ENCODE data around the gene MAP3K6. TPM values are rescaled to one million over a fixed set of nuclear protein-coding genes. Genes with fewer than 3 reads are reported as not detected.
"Not testable (repeated sequence)": the region's sequence is repeated elsewhere in the genome, so short reads cannot be mapped to it uniquely, and the experiment has no call there.

The MAP3K6 gene
- total RNA-seq, 1 donor from 2014 or later, result 149 TPM

DNA sequence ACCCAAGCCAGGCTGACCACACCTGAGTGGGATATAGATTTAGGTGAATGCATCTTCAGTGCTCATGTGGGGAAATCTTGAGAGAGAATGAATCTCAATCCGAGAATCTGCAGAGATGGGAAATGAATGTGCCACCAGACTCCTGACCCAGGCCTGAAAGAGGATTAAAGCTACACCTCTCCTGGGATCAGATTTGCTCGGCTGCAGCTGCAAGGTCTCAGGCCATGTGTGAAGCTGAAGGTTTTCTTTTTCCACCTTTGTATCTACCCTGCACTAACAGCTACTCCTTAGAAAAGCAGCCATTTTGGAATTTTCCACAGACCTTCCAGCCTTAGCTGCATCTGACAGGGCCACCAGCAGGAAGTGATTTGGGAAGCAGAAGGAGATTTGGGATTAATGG is 43.9 kb upstream of the MAP3K6 start:
- no peaks in the 10 kb centered on the region for H3K9me3 ChIP-seq
- no peak overlapping the region for H3K27ac ChIP-seq
- no peak overlapping the region for H3K4me3 ChIP-seq
- TF ChIP-seq POLR2AphosphoS5 (IDR thresholded peaks at IDR 0.05; ENCODE audit: insufficient read depth in 1 of 2, low read depth in 1 of 2) (no peak), POLR2A (IDR thresholded peaks at IDR 0.05) (no peak)
- TF ChIP-seq, protein P1, sequence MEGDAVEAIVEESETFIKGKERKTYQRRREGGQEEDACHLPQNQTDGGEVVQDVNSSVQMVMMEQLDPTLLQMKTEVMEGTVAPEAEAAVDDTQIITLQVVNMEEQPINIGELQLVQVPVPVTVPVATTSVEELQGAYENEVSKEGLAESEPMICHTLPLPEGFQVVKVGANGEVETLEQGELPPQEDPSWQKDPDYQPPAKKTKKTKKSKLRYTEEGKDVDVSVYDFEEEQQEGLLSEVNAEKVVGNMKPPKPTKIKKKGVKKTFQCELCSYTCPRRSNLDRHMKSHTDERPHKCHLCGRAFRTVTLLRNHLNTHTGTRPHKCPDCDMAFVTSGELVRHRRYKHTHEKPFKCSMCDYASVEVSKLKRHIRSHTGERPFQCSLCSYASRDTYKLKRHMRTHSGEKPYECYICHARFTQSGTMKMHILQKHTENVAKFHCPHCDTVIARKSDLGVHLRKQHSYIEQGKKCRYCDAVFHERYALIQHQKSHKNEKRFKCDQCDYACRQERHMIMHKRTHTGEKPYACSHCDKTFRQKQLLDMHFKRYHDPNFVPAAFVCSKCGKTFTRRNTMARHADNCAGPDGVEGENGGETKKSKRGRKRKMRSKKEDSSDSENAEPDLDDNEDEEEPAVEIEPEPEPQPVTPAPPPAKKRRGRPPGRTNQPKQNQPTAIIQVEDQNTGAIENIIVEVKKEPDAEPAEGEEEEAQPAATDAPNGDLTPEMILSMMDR (IDR thresholded peaks at IDR 0.05), result no peak
- intact Hi-C loops (cut with DNase I), result no loop called here
- no peak for DNase-seq (ENCODE audit: extremely low spot score in 2 of 2)
- H3K27me3 ChIP-seq, result no peaks in the 10 kb centered on the region
- peaks cover 16% of the 10 kb centered on the region for H3K4me1 ChIP-seq
- peaks cover 0 to 91% of the 10 kb centered on the region in 2 donors for H3K36me3 ChIP-seq

DNA sequence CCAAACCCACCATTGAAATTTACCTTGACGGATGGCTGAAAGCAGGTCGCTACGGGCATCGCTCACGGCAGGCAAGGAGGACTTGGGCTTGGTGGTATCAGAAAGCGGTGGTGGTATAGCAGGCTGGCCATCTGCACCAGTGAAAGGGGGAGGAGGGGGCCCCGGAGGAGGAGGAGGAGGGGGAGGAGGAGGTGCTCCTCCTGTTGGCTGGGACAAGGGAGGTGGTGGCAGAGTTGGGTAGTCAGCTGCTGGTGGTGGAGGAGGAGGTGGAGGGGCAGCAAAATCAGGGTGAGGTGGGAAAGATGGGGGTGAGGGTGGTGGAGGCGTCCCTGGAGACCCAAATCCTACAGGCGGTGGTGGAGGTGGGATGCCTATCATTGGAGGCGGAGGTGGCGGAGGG is 42.9 kb upstream of the MAP3K6 start:
- H3K27me3 ChIP-seq, result no peaks in the 10 kb centered on the region
- intact Hi-C loops (cut with DNase I), result loop anchor here (5.0 kb wide), 1 partner anchor 78 kb away; no protein-coding TSS in a partner anchor
- no peaks in the 10 kb centered on the region for H3K9me3 ChIP-seq
- H3K36me3 ChIP-seq, result peaks cover 0 to 82% of the 10 kb centered on the region in 2 donors
- no peak for DNase-seq (ENCODE audit: extremely low spot score in 2 of 2)
- H3K27ac ChIP-seq, result no peak overlapping the region
- H3K4me3 ChIP-seq, result no peak overlapping the region
- peaks cover 26% of the 10 kb centered on the region for H3K4me1 ChIP-seq
- no peak for TF ChIP-seq POLR2AphosphoS5 (IDR thresholded peaks at IDR 0.05; ENCODE audit: insufficient read depth in 1 of 2, low read depth in 1 of 2)
- TF ChIP-seq, protein P1 (IDR thresholded peaks at IDR 0.05), result no peak
- no peak for TF ChIP-seq POLR2A (IDR thresholded peaks at IDR 0.05)

DNA sequence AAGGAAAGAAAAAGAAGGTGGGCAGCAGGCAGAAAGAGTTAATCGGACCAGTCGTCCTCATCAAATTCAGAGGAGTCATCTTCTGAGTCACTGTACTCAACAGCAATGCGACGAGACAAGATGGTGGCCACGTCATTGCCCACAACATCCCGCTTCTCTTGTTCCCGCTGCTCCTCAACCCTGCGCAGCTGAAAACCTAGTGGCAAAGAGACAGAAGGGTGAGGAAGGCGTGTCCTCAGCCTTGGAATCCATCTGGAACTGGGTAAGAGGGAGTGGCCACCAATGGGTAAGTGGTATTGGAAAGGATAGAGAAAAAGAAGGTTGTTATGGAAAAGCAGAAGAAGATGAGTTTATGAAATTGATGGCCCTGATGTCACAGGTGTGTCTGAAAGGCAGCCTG is 41.4 kb upstream of the MAP3K6 start:
- H3K4me1 ChIP-seq, result peaks cover 41% of the 10 kb centered on the region
- H3K4me3 ChIP-seq, result no peak overlapping the region
- no peak for TF ChIP-seq POLR2A (IDR thresholded peaks at IDR 0.05)
- TF ChIP-seq POLR2AphosphoS5 (IDR thresholded peaks at IDR 0.05; ENCODE audit: insufficient read depth in 1 of 2, low read depth in 1 of 2), result no peak
- TF ChIP-seq, protein P1 (IDR thresholded peaks at IDR 0.05), result no peak
- H3K36me3 ChIP-seq, result peaks cover 0 to 67% of the 10 kb centered on the region in 2 donors
- H3K27ac ChIP-seq, result no peak overlapping the region
- no peaks in the 10 kb centered on the region for H3K9me3 ChIP-seq
- H3K27me3 ChIP-seq, result no peaks in the 10 kb centered on the region
- intact Hi-C loops (cut with DNase I), result loop anchor here (5.0 kb wide), 1 partner anchor 79 kb away; no protein-coding TSS in a partner anchor
- DNase-seq (ENCODE audit: extremely low spot score in 2 of 2), result no peak

DNA sequence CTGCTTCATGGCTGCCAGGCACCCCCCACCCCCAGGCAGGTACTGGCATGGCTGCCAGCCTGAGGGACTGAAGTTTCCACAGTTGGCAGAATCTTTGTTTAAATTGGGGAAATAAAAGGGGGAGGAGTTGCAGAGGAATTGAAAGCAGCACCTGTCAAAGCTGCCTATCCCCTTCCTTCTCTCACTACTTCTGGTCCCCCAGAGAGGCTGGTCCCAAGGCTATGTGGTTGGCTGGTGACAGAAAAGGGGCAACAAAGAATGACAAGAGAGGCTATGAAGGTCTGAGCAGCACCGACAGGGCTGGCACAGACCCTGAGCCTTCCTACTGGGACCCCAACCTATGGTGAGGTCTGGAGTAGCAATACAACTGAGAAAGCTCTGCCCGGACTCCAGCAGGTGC is 40.0 kb upstream of the MAP3K6 start:
- peaks cover 55% of the 10 kb centered on the region for H3K4me1 ChIP-seq
- not testable (repeated sequence) for H3K27me3 ChIP-seq; DNase-seq (ENCODE audit: extremely low spot score in 2 of 2); H3K4me3 ChIP-seq; H3K9me3 ChIP-seq
- peak overlapping the region; percentile 68 for H3K27ac ChIP-seq
- intact Hi-C loops (cut with DNase I), result loop anchor here (5.0 kb wide), 1 partner anchor 81 kb away; no protein-coding TSS in a partner anchor
- H3K36me3 ChIP-seq, result peaks cover 0 to 54% of the 10 kb centered on the region in 2 donors

DNA sequence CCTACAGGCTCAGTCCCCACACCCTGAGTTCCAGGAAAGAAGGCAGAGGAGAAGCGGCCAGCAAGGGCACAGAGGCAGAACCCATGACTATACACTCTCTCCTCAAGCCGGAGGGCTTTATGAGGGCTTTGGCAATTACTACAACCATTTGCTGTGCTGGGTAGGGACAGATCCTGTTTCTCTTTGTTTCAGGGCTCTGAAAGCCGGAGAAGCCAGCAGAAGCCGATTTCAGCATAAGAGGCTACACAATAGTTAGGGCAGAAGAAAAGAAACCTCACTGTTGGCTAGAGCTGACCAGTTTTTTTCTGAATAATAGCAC is 39.6 kb upstream of the MAP3K6 start:
- H3K27ac ChIP-seq, result peak overlapping the region; percentile 68
- DNase-seq (ENCODE audit: extremely low spot score in 2 of 2), result no peak
- TF ChIP-seq, protein P1 (IDR thresholded peaks at IDR 0.05), result no peak
- TF ChIP-seq POLR2A (IDR thresholded peaks at IDR 0.05) (no peak), POLR2AphosphoS5 (IDR thresholded peaks at IDR 0.05; ENCODE audit: insufficient read depth in 1 of 2, low read depth in 1 of 2) (no peak)
- H3K27me3 ChIP-seq, result no peaks in the 10 kb centered on the region
- H3K9me3 ChIP-seq, result no peaks in the 10 kb centered on the region
- H3K4me1 ChIP-seq, result peaks cover 60% of the 10 kb centered on the region
- H3K4me3 ChIP-seq, result no peak overlapping the region
- peaks cover 0 to 49% of the 10 kb centered on the region in 2 donors for H3K36me3 ChIP-seq
- intact Hi-C loops (cut with DNase I), result loop anchor here (5.0 kb wide), 1 partner anchor 81 kb away; no protein-coding TSS in a partner anchor

DNA sequence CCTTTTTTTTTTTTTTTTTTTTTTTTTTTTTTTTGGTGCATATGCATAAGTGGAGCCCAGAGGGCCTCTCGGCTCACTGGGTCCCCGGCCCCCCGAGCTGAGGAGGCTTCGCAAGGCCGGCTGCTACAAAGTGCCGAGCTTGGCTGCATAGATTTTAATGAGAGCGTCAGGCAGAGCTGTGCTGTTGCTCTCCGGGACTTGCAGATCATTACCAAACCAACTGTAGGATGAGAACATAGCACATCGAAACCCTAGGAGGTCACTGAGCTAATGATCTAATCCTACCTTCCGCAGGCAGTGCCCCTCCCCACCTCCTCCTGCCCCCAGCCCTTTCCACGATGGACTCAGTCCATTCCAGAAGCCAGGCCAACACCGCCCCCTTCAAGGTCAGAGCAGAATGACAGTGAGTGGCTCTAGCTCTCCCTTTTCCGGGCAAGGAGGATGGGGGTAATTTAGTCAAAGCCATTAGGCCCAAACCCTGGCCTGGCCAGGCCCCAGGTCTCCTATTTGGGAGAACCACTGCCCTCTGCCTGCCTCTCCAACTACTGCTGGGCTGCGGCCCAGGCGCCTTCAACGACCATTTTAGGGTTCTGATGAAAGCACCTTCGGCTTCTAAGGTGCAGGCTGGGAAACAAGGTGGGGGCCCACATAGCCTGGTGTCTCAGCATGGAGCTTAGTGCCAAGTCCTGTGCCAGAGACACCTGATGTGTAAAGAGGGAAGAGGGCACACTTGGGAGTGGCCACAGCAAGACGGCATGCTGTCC is 39.0 kb upstream of the MAP3K6 start:
- intact Hi-C loops (cut with DNase I), result loop anchor here (5.0 kb wide), 1 partner anchor 82 kb away; no protein-coding TSS in a partner anchor
- not testable (repeated sequence) for H3K27me3 ChIP-seq; H3K4me3 ChIP-seq; H3K9me3 ChIP-seq; DNase-seq (ENCODE audit: extremely low spot score in 2 of 2)
- H3K27ac ChIP-seq, result peak overlapping the region; percentile 68
- H3K4me1 ChIP-seq, result peaks cover 63% of the 10 kb centered on the region
- H3K36me3 ChIP-seq, result peaks cover 0 to 44% of the 10 kb centered on the region in 2 donors

All from vagina (tissue), 2 donors.